Measurements from ENCODE around the gene HACD3.

HACD3 gene

DNA sequence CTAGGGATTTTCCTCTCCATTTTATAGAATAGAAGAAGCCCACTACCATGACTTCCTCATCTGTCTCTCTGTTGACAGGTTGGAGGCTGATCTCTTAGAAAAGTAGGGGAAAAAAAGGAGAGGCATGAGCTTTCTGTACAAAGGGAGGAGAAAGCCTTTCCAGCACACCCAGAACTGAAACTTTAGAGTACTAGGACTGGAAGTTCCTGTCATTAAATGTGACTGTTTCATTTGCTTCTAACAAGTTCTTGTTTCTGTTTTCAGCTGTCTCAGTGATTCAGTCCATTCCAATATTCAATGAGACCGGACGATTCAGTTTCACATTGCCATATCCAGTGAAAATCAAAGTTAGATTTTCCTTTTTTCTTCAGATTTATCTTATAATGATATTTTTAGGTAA is 41.7 kb downstream of the HACD3 start:
- ChIA-PET CTCF (interaction anchor here (0.6 kb wide), 1 partner anchor 897 kb away, joined by 4 read pairs; no protein-coding TSS in a partner anchor), POLR2A (ENCODE audit: low non-redundant PET) (interaction anchor here (0.6 kb wide), 1 partner anchor 387 kb away, joined by 3 read pairs; the partner anchor contains the start of gene CLPX)
- no peak for DNase-seq (ENCODE audit: low spot score)
- no peak overlapping the region for H3K27ac ChIP-seq
- TF ChIP-seq, protein P1, sequence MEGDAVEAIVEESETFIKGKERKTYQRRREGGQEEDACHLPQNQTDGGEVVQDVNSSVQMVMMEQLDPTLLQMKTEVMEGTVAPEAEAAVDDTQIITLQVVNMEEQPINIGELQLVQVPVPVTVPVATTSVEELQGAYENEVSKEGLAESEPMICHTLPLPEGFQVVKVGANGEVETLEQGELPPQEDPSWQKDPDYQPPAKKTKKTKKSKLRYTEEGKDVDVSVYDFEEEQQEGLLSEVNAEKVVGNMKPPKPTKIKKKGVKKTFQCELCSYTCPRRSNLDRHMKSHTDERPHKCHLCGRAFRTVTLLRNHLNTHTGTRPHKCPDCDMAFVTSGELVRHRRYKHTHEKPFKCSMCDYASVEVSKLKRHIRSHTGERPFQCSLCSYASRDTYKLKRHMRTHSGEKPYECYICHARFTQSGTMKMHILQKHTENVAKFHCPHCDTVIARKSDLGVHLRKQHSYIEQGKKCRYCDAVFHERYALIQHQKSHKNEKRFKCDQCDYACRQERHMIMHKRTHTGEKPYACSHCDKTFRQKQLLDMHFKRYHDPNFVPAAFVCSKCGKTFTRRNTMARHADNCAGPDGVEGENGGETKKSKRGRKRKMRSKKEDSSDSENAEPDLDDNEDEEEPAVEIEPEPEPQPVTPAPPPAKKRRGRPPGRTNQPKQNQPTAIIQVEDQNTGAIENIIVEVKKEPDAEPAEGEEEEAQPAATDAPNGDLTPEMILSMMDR (conservative IDR thresholded peaks at IDR 0.05; ENCODE audit: low read depth) = no peak

GRCh38 chr15:65576664-65577063 is 46.4 kb downstream of the HACD3 start:
- H3K27ac ChIP-seq = no peak overlapping the region
- TF ChIP-seq, protein P1 (conservative IDR thresholded peaks at IDR 0.05; ENCODE audit: low read depth) = no peak
- DNase-seq (ENCODE audit: low spot score) = peak; percentile 34
- ChIA-PET CTCF (interaction anchor here (0.6 kb wide), 1 partner anchor 34 kb away, joined by 3 read pairs; no protein-coding TSS in a partner anchor), POLR2A (ENCODE audit: low non-redundant PET) (no interaction called here)

GRCh38 chr15:65577129-65577996 is 47.1 kb downstream of the HACD3 start:
- CTCF ChIA-PET = interaction anchor here (0.6 to 0.8 kb wide), 2 partner anchors 17 to 33 kb away, joined by 3 read pairs; no protein-coding TSS in a partner anchor
- no peak overlapping the region for H3K27ac ChIP-seq
- no peak for DNase-seq (ENCODE audit: low spot score)

GRCh38 chr15:65578904-65579728 is 48.9 kb downstream of the HACD3 start:
- TF ChIP-seq, protein P1 (conservative IDR thresholded peaks at IDR 0.05; ENCODE audit: low read depth) = no peak
- POLR2A ChIA-PET (ENCODE audit: low non-redundant PET) = no interaction called here
- peak overlapping the region; percentile 25; the same call in 1 of the 2 replicates for H3K27ac ChIP-seq
- no peak for DNase-seq (ENCODE audit: low spot score)
- CTCF ChIA-PET = interaction anchor here (0.7 kb wide), 1 partner anchor 145 kb away, joined by 3 read pairs; no protein-coding TSS in a partner anchor

More at GRCh38 chr15:65577129-65577996, 47.1 kb downstream of the HACD3 start:
- TF ChIP-seq, protein P1 (conservative IDR thresholded peaks at IDR 0.05; ENCODE audit: low read depth) = no peak
- POLR2A ChIA-PET (ENCODE audit: low non-redundant PET) = no interaction called here

DNA sequence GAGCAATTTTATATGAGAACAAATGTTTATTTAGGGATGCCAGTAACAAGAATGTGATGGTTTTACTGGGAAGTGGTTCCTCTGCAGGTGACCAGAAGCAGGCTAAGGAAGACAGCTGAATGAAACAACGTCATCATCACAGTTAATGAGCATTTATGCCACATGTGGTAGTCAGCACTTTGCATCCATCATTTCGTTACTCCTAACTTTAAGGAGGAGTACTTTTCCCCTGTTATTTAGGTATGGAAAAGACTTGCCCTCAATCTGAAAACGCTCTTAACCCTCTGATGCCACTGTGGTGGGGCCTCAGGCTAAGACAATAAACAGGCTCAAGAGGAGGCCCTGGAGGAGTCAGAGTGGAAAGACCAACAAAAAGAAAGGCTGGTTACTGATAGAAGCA is 49.5 kb downstream of the HACD3 start:
- CTCF ChIA-PET = no interaction called here
- DNase-seq (ENCODE audit: low spot score) = no peak
- no peak overlapping the region for H3K27ac ChIP-seq
- POLR2A ChIA-PET (ENCODE audit: low non-redundant PET) = no interaction called here
- TF ChIP-seq, protein P1 (conservative IDR thresholded peaks at IDR 0.05; ENCODE audit: low read depth) = no peak

GRCh38 chr15:65580287-65580686 is 50.0 kb downstream of the HACD3 start:
- TF ChIP-seq, protein P1 (conservative IDR thresholded peaks at IDR 0.05; ENCODE audit: low read depth) = no peak
- no peak overlapping the region for H3K27ac ChIP-seq
- CTCF ChIA-PET = no interaction called here
- peak; percentile 24 for DNase-seq (ENCODE audit: low spot score)
- POLR2A ChIA-PET (ENCODE audit: low non-redundant PET) = no interaction called here
